ENCODE data around the gene VWA5B2. TPM values are rescaled to one million over a fixed set of nuclear protein-coding genes. Genes with fewer than 3 reads are reported as not detected.

VWA5B2 gene
- total RNA-seq, 1 experiment from 2014 or later, result not detected

DNA sequence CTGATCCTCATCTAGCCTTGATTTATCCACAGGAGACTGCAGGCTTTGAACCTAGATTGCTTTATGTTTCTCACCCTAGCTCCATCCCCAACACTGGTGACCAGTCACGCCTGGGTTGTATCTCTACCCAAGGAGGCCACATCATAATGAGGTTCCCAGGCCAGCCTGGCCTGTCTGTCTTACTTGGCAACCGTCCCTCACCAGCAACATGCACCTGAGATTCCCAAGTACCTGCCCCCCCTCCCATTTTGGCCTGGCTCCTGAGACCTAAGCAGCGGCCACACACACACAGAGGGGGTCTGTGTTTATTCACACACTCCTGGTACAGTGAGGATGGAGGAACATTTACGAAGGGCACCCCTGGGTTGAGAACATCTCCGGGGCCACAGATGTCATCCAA is 29.5 kb downstream of the VWA5B2 start:
- intact Hi-C loops (cut with micrococcal nuclease), result no loop called here
- H3K4me3 Mint-ChIP-seq (ENCODE audit: unreplicated experiment), result peak overlapping the region; percentile 65
- no peaks in the 10 kb centered on the region for H3K9me3 Mint-ChIP-seq (ENCODE audit: unreplicated experiment)
- ChIA-PET POLR2A (no interaction called here), CTCF (no interaction called here)
- peak overlapping the region; percentile 65 for H3K27ac Mint-ChIP-seq (ENCODE audit: low read depth, unreplicated experiment)
- peaks cover 21% of the 10 kb centered on the region for H3K4me1 Mint-ChIP-seq (ENCODE audit: insufficient read depth, unreplicated experiment)
- H3K36me3 Mint-ChIP-seq (ENCODE audit: insufficient read depth, unreplicated experiment), result peaks cover under 1% of the 10 kb centered on the region
- no peak for DNase-seq (ENCODE audit: unreplicated experiment)
- TF ChIP-seq, protein P1, sequence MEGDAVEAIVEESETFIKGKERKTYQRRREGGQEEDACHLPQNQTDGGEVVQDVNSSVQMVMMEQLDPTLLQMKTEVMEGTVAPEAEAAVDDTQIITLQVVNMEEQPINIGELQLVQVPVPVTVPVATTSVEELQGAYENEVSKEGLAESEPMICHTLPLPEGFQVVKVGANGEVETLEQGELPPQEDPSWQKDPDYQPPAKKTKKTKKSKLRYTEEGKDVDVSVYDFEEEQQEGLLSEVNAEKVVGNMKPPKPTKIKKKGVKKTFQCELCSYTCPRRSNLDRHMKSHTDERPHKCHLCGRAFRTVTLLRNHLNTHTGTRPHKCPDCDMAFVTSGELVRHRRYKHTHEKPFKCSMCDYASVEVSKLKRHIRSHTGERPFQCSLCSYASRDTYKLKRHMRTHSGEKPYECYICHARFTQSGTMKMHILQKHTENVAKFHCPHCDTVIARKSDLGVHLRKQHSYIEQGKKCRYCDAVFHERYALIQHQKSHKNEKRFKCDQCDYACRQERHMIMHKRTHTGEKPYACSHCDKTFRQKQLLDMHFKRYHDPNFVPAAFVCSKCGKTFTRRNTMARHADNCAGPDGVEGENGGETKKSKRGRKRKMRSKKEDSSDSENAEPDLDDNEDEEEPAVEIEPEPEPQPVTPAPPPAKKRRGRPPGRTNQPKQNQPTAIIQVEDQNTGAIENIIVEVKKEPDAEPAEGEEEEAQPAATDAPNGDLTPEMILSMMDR (IDR thresholded peaks at IDR 0.05; ENCODE audit: unreplicated experiment), result no peak
- BruUV-seq (replicated peaks), result TSS peak; percentile 19
- H3K27me3 Mint-ChIP-seq (ENCODE audit: insufficient read depth, unreplicated experiment), result no peaks in the 10 kb centered on the region

DNA sequence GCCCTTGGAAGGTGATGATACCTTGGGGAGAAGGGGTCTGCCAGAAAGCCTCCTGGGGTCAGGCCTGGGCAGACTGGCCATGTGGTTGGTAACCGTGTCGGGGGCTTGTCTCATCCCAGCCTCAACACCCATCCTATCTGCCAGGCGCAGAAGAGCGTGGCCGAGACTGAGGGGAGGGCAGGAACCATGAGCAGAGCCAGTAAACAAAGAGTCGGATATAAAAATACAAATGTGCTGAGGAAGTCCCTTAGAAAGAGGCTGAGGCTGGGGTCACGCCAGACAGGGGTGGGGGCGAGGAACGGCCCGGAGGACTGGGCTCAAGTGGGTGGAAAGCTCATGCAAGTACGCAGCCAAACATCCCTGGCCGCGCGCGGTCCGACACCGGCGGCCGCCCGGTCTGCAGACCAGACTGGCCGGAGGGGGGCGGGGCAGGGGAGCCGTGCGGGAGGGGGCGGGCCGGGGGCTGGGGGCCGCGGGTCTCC is 30.1 kb downstream of the VWA5B2 start:
- Mint-ChIP-seq H3K27ac (ENCODE audit: low read depth, unreplicated experiment) (peak overlapping the region; percentile 65), H3K9me3 (ENCODE audit: unreplicated experiment) (no peaks in the 10 kb centered on the region), H3K4me1 (ENCODE audit: insufficient read depth, unreplicated experiment) (peaks cover 21% of the 10 kb centered on the region), H3K4me3 (ENCODE audit: unreplicated experiment) (peak overlapping the region; percentile 65), H3K36me3 (ENCODE audit: insufficient read depth, unreplicated experiment) (no peaks in the 10 kb centered on the region), H3K27me3 (ENCODE audit: insufficient read depth, unreplicated experiment) (no peaks in the 10 kb centered on the region)
- BruUV-seq (replicated peaks), result no TSS peak
- DNase-seq (ENCODE audit: unreplicated experiment), result no peak
- intact Hi-C loops (cut with micrococcal nuclease), result no loop called here
- CTCF ChIA-PET, result interaction anchor here (0.9 kb wide), 1 partner anchor 10 kb away, joined by 3 read pairs; the partner anchor contains the start of gene EEF1AKMT4
- TF ChIP-seq, protein P1 (IDR thresholded peaks at IDR 0.05; ENCODE audit: unreplicated experiment), result no peak
- POLR2A ChIA-PET, result interaction anchor here (0.6 to 2.9 kb wide), 2 partner anchors 10 to 13 kb away, joined by 3 to 11 read pairs; partner anchors contain the start of gene EEF1AKMT4

DNA sequence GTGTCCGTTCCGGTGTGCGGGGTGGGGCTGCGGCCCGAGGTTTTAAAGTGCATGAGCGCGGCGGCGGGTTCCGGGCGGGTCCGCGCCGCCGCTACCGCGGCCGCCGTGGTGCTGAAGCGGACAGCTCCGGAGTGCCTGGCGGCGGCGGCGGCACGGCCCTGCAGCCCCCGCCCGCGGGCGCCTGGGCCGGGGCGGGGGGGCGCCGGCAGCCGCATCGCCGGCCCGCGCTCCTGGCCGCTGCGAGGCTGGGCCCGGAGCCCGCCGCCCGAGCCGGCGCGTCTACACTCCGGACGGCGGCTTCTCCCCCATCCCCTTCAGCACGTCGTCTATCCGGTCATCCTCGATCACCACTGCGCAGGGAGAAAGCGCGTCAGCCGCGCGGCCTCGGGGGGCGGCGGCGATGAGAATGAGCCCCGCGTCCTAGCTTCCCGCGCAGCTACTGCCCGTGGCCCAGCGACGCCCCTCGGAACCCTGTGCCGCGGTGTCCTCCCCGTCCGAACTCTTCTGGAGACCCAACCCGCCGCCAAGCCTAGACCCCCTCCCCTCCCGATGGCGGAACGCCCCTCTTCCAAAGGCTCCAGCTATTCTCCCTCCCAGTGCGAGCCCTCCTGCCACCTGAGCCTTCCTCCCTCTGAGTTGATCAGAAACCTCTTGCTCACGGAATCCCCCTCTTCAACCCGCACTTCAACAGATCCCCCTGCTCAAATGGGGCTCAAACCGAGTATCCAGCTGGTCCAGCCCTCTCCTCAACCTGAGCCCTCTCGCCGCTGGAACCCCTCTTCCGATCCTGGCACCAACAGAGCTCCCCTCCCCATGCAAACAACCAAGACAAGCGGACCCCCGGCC is 30.7 kb downstream of the VWA5B2 start:
- POLR2A ChIA-PET, result interaction anchor here (0.6 to 2.9 kb wide), 3 partner anchors 9 to 14 kb away, joined by 3 to 11 read pairs (median 3); partner anchors contain the start of gene EEF1AKMT4
- TF ChIP-seq, protein P1 (IDR thresholded peaks at IDR 0.05; ENCODE audit: unreplicated experiment), result no peak
- peak overlapping the region; percentile 79 for H3K4me3 Mint-ChIP-seq (ENCODE audit: unreplicated experiment)
- H3K27me3 Mint-ChIP-seq (ENCODE audit: insufficient read depth, unreplicated experiment), result no peaks in the 10 kb centered on the region
- intact Hi-C loops (cut with micrococcal nuclease), result no loop called here
- H3K36me3 Mint-ChIP-seq (ENCODE audit: insufficient read depth, unreplicated experiment), result no peaks in the 10 kb centered on the region
- H3K27ac Mint-ChIP-seq (ENCODE audit: low read depth, unreplicated experiment), result peak overlapping the region; percentile 65
- peaks cover 21% of the 10 kb centered on the region for H3K4me1 Mint-ChIP-seq (ENCODE audit: insufficient read depth, unreplicated experiment)
- CTCF ChIA-PET, result interaction anchor here (0.6 to 1.2 kb wide), 3 partner anchors 10 to 22 kb away, joined by 3 read pairs; partner anchors contain the start of gene EEF1AKMT4
- no peak for DNase-seq (ENCODE audit: unreplicated experiment)
- no peaks in the 10 kb centered on the region for H3K9me3 Mint-ChIP-seq (ENCODE audit: unreplicated experiment)
- BruUV-seq (replicated peaks), result no TSS peak

DNA sequence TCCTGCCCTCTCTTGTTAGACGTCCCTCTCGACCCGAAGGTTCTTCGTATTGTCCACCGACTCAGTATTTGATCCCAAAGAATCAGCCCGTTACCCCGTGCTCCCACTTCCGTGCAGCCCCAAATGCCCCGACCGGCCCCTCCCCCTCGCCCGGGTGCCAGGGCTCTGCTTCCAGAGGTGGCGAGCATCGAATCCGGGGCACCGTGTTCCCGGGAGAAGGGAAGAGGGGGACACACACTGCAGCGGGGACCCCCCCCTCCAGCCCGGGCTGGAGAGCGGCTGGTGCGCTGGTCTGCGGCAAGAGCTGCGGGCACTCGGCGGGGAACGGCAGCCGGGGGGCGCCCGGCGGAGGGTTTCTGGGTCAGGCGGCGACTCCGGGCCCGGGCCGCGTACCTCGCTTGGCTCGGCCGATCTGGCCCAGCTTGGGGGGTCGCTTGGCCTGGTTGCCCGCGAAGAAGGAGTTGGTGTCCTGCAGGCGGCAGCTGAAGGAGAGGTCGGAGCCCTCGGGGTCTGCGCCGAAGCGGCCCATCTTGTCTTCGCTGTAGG is 31.4 kb downstream of the VWA5B2 start:
- ChIA-PET CTCF (interaction anchor here (0.6 to 1.2 kb wide), 3 partner anchors 11 to 23 kb away, joined by 3 read pairs; partner anchors contain the start of gene EEF1AKMT4), POLR2A (interaction anchor here (0.6 to 2.9 kb wide), 3 partner anchors 10 to 13 kb away, joined by 3 to 11 read pairs (median 3); partner anchors contain the start of gene EEF1AKMT4)
- Mint-ChIP-seq H3K27ac (ENCODE audit: low read depth, unreplicated experiment) (no peak overlapping the region), H3K36me3 (ENCODE audit: insufficient read depth, unreplicated experiment) (no peaks in the 10 kb centered on the region), H3K4me3 (ENCODE audit: unreplicated experiment) (peak overlapping the region; percentile 79), H3K4me1 (ENCODE audit: insufficient read depth, unreplicated experiment) (peaks cover 16% of the 10 kb centered on the region), H3K9me3 (ENCODE audit: unreplicated experiment) (no peaks in the 10 kb centered on the region), H3K27me3 (ENCODE audit: insufficient read depth, unreplicated experiment) (no peaks in the 10 kb centered on the region)
- BruUV-seq (replicated peaks), result no TSS peak
- TF ChIP-seq, protein P1 (IDR thresholded peaks at IDR 0.05; ENCODE audit: unreplicated experiment), result no peak
- intact Hi-C loops (cut with micrococcal nuclease), result no loop called here
- peak; percentile 13 for DNase-seq (ENCODE audit: unreplicated experiment)

Measured in MCF 10A (cell line).